Stimulated activated CD4-positive, alpha-beta T cell treated with anti-CD3 and anti-CD28 coated beads, Interleukin-2, amount 100 ng/mL, for 48 hours (primary cell): ENCODE measurements around the gene DGKD.

ENCODE experiments used
- DNase-seq, 2 donors: peaks; one replicate each; pipeline ENCODE4 v3.0.0-alpha.2; 2020

The DGKD gene

GRCh38 chr2:233339427-233339826 lies 14.9 kb upstream of the DGKD start:
- DNase-seq: no peak

- DNase-seq: no peak
Observed at GRCh38 chr2:233341296-233341695, 13.0 kb upstream of the DGKD start.

DNA sequence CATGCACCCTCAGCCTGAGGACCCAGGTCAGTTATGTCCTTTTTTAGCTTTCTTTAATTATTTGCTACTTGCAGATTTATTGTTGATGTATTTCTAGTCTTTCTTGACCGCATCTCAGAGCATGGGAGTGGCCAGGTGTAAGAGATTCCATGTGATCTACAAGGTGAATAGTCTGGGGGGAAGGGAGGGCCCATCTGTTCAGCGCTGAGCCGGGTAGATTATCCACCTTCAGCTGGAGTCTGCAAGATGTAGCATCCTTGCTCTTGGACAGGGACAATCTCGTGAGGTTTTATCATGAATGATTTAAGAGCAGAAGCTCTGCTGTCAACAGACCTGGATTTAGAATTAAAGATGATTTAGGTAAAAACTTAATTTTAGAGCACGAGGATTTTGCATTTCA lies 12.0 kb upstream of the DGKD start:
- no peak for DNase-seq

DNA sequence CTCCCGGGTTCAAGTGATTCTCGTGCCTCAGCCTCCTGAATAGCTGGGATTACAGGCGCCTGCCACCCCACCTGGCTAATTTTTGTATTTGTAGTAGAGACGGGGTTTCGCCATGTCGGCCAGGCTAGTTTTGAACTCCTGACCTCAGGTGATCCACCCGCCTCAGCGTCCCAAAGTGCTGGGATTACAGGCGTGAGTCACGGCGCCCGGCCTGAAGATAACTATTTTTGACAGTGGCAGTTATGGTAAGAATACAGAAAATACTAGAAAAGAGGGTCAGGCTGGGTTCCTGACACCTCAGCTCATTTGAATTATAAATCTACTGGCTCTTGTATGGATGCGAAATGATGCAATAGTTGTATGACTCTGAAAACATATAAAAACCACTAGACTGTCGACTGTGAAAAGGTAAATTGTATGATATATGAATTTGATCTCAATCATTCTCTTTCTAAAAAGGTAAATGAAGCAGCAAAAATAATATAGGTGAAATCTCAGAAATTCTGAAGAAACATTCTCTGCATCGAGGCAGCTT lies 11.1 kb upstream of the DGKD start:
- DNase-seq: no peak

- no peak for DNase-seq
Observed at GRCh38 chr2:233346376-233346775, 7.9 kb upstream of the DGKD start.

- DNase-seq: no peak
Observed at GRCh38 chr2:233346930-233347329, 7.4 kb upstream of the DGKD start.

DNA sequence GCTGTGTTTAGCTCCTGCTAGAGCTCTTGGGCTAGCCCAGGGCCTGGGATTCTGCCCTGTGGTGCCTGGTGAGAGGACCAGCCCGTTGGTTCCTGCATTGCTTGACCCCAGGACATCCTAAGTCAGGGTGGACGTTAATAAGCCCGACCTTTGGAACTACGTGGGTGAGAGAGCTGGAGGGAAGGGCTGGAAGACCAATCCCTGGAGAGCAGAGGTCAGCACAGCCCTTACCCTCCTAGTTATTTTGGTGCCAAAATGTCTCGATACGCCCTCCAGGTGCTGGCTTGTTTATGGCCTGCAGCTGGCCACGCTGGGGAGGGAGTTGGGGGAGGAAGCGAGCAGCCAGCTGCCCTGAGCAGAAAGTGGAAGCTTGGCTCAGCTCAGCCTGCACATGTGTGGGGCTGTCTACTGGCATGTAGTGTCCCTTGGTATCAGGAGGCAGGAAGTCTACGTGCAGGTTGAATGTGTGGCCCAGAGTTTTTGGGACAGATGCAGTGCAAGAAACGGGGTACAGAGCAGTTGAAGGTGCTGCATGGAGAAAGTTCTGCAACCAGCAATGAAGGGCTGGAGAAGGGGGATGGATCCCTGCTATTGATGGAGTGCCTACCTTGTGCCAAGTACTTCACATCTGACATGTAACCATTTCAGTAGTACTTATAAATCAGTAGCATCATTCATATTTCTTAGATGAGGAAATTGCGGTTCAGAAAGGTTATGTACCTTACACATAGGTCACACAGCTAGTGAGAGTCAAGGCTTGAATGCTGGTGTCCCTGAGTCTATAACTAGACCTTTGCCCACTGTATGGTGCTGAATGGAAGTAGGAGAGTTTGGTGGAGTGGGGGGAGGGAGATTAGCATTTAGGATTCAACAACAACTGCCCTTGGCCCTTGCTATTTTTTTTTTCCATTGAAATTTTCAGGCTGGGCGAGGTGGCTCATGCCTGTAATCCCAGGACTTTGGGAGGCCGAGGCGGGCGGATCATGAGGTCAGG lies 5.0 kb upstream of the DGKD start:
- no peak for DNase-seq

DNA sequence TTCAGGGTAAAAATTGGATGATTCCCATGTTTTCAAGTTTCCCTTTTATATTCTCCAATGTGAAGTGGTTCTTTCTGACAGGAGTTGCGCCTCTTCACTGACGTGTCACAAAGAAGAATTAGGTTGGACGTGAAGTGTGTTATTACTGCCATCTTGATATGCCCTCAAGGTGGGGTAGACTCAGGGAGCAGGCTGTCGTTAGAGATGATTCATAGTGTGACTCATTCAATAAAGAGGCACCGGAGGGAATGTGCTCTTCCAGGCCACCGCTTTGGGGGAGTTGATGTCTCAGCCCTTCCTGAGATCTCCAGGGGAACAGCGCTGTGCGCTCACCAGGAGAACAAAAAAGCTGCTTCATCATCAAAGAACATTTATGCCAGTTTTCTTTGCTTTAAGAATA lies 3.6 kb upstream of the DGKD start:
- DNase-seq: no peak

DNA sequence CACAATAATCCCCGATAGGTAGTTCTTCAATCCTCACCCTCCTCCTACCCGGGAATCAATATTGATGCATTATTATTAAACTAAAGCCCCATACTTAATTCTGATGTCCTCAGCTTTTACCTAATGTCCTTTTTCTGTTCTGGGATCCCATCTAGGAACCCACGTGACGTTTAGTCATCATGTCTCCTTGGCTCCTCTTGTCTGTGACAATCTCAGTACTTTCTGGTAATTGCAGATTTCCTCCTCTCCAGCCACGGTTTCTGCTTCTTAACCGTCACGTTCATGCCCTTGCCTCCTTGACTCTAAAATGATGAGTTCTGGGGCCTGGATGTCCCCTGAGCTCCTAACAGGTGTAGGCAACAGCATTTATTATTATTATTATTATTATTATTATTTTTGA lies 2.9 kb upstream of the DGKD start:
- no peak for DNase-seq

- DNase-seq: no peak
Observed at GRCh38 chr2:233352141-233352842, 2.0 kb upstream of the DGKD start.

GRCh38 chr2:233353101-233353768 lies 1.1 kb upstream of the DGKD start:
- no peak for DNase-seq

DNA sequence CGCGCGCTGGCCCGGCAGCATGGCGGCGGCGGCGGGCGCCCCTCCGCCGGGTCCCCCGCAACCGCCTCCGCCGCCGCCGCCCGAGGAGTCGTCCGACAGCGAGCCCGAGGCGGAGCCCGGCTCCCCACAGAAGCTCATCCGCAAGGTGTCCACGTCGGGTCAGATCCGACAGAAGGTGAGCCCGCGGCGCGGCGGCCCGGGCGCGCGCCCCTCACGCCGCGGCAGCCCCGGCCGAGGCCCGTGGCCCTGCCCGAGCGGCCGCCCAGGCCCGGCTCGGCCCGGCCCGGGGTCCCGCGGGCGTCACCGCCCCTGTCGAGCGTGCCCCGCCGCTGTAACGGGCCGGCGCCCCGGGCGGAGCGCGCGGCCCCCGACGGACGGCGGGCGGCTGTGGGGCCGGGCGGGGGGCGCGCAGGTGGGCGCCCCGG lies 218 bp downstream of the DGKD start:
- DNase-seq: no peak

- no peak for DNase-seq
Observed at GRCh38 chr2:233354971-233355574, 779 bp downstream of the DGKD start.

GRCh38 chr2:233355916-233356315 lies 1.6 kb downstream of the DGKD start:
- DNase-seq: no peak

DNA sequence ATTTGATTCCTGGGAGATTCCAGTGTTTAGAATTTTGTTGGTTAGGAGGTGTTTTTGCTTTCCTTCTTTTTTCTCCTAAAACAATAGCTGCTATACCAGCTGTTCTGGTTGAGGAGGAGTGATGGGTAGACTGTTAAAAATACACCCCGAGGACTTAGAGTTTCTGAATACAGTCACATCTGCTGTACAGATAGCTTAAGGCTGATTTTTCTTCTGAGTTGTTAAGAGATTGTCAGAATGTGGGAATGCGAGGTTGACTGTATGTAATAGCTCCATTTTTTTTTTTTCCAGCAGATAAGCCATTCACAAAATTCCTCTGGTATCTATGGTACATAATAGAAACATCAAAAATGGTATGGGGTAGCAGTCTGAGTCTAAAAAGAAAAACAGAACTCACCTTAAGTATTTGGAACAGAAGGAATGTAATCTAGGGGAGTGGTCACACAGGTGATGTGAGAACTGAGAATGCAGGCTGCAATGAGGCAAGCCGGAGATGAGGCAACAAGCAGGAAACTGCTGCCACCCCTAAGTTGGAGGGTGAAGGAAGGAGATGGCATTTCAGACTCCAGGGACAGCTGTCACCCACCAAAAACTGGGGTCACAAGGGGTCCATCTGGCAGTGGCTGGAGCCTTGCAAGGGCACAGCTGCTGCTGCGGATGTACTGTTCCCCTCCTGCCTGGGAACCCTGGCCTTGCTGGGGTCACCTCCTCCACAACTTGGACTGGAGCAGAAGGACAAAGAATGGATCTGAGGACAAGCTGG lies 2.4 kb downstream of the DGKD start:
- no peak for DNase-seq

DNA sequence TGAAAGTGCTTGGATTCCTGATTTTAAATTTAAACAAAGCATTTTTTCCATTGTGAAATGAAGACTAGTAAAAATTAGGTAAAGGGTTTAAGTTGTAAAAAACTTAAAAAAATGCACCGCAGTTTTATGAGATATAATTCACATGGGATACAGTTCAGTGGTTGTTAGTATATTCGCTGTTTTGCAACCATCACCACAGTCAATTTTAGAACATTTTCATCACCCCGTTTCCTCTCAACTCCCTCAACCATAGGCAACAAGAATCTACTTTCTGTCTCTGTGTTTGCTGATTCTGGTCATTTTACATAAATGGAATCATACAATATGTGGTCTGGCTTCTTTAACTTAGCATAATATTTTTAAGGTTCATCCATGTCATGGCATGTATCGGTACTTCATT lies 4.0 kb downstream of the DGKD start:
- no peak for DNase-seq

- no peak for DNase-seq
Observed at GRCh38 chr2:233358947-233359346, 4.7 kb downstream of the DGKD start.

DNA sequence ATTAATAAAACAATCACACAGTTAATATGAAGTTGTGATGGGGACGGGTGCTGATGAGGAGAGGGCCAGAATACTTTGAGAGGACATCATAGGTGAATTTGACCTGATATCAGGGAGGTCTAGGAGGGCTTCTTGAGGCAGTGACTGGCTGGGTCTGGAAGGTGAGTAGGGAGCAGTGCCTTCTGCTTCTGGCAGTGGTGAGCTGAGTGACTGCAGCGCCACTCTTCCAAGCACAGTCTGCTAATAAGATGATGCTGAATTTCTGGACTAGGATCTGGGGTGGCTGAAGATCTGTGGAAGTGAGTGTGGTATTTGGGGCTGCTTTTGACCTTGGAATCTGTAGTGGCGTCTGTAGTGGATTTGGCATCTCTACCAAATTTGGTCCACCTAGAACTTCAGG lies 5.5 kb downstream of the DGKD start:
- DNase-seq: no peak

GRCh38 chr2:233360771-233361176 lies 6.5 kb downstream of the DGKD start:
- no peak for DNase-seq

GRCh38 chr2:233361297-233361696 lies 7.0 kb downstream of the DGKD start:
- DNase-seq: no peak

GRCh38 chr2:233362742-233363141 lies 8.4 kb downstream of the DGKD start:
- no peak for DNase-seq

DNA sequence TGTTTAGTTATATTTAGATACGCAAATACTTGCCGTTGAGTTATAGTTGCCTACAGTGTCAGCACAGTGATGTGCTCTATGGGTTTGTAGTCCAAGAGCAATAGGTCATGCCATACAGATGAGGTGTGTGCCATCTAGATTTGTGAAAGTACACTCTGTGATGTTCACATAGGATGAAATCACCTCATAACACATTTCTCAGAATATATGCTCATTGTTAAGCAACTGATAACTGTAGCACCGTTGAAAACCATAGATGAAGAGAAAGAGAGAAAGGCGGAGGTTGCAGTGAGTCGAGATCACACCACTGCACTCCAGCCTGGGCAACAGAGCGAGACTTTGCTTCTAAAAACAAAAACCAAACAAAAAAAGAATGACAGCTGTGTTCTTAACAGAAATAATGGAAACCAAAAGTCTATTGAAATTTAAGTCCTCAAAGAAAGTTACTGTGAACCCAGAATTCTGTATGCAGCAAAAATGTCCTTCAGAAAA lies 9.5 kb downstream of the DGKD start:
- no peak for DNase-seq
